ENCODE data around the gene TMEM61.

The TMEM61 gene

DNA sequence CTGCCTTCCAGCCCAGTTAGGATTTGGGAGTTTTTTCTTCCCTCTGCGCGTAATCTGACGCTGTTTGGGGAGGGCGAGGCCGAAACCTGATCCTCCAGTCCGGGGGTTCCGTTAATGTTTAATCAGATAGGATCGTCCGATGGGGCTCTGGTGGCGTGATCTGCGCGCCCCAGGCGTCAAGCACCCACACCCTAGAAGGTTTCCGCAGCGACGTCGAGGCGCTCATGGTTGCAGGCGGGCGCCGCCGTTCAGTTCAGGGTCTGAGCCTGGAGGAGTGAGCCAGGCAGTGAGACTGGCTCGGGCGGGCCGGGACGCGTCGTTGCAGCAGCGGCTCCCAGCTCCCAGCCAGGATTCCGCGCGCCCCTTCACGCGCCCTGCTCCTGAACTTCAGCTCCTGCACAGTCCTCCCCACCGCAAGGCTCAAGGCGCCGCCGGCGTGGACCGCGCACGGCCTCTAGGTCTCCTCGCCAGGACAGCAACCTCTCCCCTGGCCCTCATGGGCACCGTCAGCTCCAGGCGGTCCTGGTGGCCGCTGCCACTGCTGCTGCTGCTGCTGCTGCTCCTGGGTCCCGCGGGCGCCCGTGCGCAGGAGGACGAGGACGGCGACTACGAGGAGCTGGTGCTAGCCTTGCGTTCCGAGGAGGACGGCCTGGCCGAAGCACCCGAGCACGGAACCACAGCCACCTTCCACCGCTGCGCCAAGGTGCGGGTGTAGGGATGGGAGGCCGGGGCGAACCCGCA is 59.1 kb downstream of the TMEM61 start, which contains the start of gene PCSK9:
Gene PCSK9 (plus strand): TSS at position 207 of the 741 bp plus-strand sequence. CDS start 290 bp downstream, at position 497.
- DNase-seq (ENCODE audit: low spot score), result peak; percentile 80

DNA sequence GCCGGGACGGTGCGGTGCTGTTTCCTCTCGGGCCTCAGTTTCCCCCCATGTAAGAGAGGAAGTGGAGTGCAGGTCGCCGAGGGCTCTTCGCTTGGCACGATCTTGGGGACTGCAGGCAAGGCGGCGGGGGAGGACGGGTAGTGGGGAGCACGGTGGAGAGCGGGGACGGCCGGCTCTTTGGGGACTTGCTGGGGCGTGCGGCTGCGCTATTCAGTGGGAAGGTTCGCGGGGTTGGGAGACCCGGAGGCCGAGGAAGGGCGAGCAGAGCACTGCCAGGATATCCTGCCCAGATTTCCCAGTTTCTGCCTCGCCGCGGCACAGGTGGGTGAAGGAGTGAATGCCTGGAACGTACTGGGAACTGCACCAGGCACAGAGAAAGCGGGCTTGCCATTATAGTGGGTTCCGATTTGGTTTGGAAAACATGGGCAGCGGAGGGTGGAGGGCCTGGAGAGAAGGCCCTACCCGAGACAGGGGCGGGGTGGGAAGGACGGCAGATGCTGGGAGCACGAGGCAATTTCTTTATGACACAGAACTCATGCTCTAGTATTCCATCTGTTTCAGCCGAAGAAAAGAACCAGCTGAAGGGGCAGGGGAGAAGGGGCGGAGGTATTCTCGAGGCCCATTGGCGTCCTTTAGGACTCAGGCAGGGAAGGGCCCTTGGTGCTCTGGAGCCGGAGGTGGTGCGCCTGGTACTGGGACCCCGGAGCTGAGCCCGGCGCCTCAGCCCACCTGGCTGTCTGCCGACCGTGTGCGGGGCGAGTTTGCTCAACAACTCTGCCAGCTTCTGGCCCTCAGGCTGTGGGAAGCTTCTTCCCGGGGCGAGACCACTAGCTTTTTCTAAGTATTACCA is 59.9 kb downstream of the TMEM61 start:
- DNase-seq (ENCODE audit: low spot score), result peak; percentile 60

DNA sequence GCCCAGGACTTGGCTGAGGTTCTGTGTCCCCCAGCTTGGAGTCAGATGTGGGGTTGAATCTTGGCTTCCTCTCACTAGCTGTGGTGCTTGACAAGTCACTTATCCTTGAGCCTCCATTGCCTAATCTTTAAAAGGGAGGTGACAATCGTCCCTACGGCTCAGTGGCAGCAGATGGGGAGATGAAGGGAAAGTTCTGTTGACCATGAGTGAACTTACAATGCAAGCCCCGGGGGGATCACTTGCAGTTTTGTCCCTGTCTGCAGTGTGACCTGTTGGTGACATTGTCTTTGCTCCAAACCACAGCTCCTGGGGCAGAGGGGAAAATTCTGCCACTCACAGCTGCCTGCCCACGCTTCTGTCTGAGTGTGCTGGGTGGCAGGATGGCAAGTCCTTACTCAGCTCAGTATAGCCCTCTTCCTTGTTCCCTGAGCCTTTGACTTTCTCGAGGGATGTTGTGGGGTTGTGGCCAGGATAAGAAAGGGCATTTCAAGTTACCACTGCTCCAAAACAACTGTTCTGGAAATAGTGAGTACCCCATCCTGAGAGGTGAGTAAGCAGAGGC is 60.6 kb downstream of the TMEM61 start:
- no peak for DNase-seq (ENCODE audit: low spot score)

GRCh38 chr1:55041613-55042012 is 61.2 kb downstream of the TMEM61 start:
- DNase-seq (ENCODE audit: low spot score), result no peak
